Cardiac muscle cell (in vitro differentiated cells and primary cell): ENCODE data around the gene MORN3. TPM values are rescaled to one million over a fixed set of nuclear protein-coding genes. Genes with fewer than 3 reads are reported as not detected.
A peak's percentile ranks its signal among the peaks of the same experiment; 100 is the strongest.

Experiments
- DNase-seq, 2 donors: peaks; one replicate each; pipeline versions ENCODE4 v3.0.0 to v3.0.0-alpha.2; 2010 to 2017; ENCODE audit warnings: low read depth in 1 of 2, low spot score in 1 of 2
- H3K27ac ChIP-seq: fragments of 200-600 bp; sonication (generic); 2 replicates; pipeline ENCODE4 v1.5.1; 2016
- H3K27me3 ChIP-seq: fragments of 200-600 bp; sonication (generic); 2 replicates; pipeline ENCODE4 v1.6.0; 2016; ENCODE audit warnings: control low read depth
- H3K36me3 ChIP-seq: fragments of 200-600 bp; sonication (generic); 2 replicates; pipeline ENCODE4 v1.5.1; 2016; ENCODE audit warnings: control low read depth
- H3K4me1 ChIP-seq: fragments of 200-600 bp; sonication (generic); 2 replicates; pipeline ENCODE4 v1.8.1; 2017; ENCODE audit warnings: low read depth, mild to moderate bottlenecking, mixed run types
- H3K4me3 ChIP-seq: fragments of 200-600 bp; sonication (generic); 2 replicates; pipeline ENCODE4 v1.5.1; 2016; ENCODE audit warnings: mild to moderate bottlenecking
- H3K9me3 ChIP-seq: fragments of 200-600 bp; sonication (generic); 2 replicates; pipeline ENCODE4 v1.5.1; 2017; ENCODE audit warnings: low read depth, mild to moderate bottlenecking, control low read depth
- polyA plus RNA-seq: library from polyadenylated mRNA; unstranded; fragments of >200 nt; fragmentation: Nextera tagmentation; extraction: Ambion mirVana; gene quantifications from 2 replicates; pipeline ENCODE4 v1.2.1, GENCODE V29; 2016
- total RNA-seq: library from RNA; depleted of rRNA; stranded (reverse); fragments of >200 nt; gene quantifications from 2 replicates; pipeline ENCODE4 v1.2.3, GENCODE V29; 2016
- TF ChIP-seq, protein P1 (sequence below): IDR thresholded peaks from 2 replicates; pipeline ENCODE4 v1.5.1; 2012; ENCODE audit warnings: low read depth, mild to moderate bottlenecking, low read length

Gene MORN3
- total and polyA plus RNA-seq, 2 experiments from 2014 or later = 1.1 to 2.8 TPM

DNA sequence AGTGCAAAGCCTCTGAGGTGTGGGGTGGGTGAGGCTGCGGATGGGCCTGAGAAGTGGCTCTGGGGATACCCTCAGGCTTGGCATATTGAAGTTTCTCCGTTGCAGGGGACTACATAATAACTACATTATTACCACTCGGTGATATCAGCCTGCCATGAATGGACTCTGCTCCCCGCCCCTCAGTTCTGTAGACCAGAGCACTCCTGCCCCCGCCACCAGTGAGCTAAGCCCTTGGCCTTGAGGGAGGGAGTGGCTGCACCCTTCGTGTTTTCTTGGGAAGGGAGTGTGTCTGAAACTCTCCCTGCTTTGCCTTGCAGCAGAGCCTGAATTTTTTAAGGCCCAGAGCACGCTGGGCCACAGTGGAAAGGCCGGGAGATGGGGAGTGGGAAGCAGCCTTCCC lies 41.4 kb downstream of the MORN3 start:
- no peak for DNase-seq
- Histone ChIP-seq H3K36me3 (no peaks in the 10 kb centered on the region), H3K27me3 (no peaks in the 10 kb centered on the region), H3K9me3 (no peaks in the 10 kb centered on the region), H3K4me3 (peak overlapping the region; percentile 71), H3K27ac (peak overlapping the region; percentile 88), H3K4me1 (peaks cover 31% of the 10 kb centered on the region)
- TF ChIP-seq, protein P1, sequence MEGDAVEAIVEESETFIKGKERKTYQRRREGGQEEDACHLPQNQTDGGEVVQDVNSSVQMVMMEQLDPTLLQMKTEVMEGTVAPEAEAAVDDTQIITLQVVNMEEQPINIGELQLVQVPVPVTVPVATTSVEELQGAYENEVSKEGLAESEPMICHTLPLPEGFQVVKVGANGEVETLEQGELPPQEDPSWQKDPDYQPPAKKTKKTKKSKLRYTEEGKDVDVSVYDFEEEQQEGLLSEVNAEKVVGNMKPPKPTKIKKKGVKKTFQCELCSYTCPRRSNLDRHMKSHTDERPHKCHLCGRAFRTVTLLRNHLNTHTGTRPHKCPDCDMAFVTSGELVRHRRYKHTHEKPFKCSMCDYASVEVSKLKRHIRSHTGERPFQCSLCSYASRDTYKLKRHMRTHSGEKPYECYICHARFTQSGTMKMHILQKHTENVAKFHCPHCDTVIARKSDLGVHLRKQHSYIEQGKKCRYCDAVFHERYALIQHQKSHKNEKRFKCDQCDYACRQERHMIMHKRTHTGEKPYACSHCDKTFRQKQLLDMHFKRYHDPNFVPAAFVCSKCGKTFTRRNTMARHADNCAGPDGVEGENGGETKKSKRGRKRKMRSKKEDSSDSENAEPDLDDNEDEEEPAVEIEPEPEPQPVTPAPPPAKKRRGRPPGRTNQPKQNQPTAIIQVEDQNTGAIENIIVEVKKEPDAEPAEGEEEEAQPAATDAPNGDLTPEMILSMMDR = no peak

DNA sequence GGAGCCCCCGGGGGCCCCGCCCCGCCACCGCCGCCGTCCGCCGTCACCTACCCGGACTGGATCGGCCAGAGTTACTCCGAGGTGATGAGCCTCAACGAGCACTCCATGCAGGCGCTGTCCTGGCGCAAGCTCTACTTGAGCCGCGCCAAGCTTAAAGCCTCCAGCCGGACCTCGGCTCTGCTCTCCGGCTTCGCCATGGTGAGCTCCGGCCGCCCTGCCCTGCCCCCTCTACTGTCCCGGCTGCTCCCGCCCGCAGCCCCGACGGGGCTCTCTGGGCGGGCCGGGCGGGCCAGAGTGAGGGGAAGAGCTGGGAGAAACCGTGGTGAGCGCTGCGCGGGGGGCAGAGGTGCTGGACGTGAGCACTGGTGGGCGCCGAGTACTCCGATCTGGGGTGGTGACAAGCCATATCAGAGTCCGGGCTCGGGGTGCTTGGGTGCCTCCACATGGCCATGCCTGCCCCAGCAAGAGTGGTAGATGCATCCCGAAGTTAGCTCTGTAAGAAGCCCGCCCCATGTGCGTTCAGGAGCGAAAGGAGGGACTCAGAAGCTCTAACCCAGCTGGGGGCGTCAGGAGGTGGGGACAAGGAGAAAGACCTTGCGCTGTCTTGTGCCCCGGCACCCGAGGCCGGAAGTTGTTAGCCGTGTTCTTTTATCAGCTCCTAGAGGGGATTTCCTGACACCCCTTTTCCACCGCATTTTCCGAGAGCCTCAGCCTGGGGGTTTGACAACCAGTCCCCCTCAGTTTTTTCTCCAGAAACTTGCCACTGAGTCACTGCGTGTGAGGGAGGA lies 42.4 kb downstream of the MORN3 start:
- TF ChIP-seq, protein P1 = no peak
- Histone ChIP-seq H3K27ac (peak overlapping the region; percentile 88), H3K36me3 (no peaks in the 10 kb centered on the region), H3K9me3 (no peaks in the 10 kb centered on the region), H3K4me1 (peaks cover 21% of the 10 kb centered on the region), H3K27me3 (no peaks in the 10 kb centered on the region), H3K4me3 (peak overlapping the region; percentile 71)
- peak; percentile 75 to 79 for DNase-seq

DNA sequence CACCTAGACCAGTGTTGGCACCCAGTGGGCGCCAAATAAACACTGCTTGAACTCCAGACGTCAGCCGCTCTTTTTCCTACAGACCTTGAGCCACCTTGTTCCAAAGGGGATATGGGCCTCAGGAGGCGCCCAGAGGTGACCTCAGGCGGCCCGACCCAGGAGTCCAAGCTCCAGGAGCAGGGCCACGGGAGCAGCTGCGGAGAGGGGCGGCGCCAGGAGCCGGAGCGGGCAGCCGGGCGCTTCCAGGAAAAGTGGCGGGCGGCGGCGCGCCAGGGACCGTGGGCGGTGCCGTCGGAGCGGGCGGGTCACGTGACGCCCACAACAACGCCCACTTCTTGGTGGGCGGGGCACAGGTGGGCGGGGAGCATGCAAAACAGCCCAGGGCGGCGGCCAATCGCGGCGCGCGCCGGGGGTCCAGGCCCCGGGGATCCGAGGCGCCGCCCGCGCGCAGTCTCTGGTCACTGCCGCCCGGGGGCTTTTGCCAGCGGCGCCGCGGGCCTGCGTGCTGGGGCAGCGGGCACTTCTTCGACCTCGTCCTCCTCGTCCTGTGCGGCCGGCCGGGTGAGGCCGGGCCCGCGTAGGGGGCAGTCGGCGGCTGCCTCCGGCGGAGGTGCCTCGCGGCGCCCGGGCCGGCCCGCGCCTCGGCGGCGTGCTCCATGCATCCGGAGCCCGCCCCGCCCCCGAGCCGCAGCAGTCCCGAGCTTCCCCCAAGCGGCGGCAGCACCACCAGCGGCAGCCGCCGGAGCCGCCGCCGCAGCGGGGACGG lies 43.2 kb downstream of the MORN3 start, which contains the start of gene ORAI1:
Gene ORAI1 (plus strand): TSS at position 444 of the 766 bp plus-strand sequence.
- H3K4me1 ChIP-seq = peaks cover 17% of the 10 kb centered on the region
- H3K36me3 ChIP-seq = no peaks in the 10 kb centered on the region
- H3K4me3 ChIP-seq = peak within 1 kb of the TSS; percentile 71
- peak within 1 kb of the TSS; percentile 88 for H3K27ac ChIP-seq
- TF ChIP-seq, protein P1 = no peak
- no peaks in the 10 kb centered on the region for H3K9me3 ChIP-seq
- H3K27me3 ChIP-seq = no peaks in the 10 kb centered on the region
- peak; percentile 97 to 98 for DNase-seq

DNA sequence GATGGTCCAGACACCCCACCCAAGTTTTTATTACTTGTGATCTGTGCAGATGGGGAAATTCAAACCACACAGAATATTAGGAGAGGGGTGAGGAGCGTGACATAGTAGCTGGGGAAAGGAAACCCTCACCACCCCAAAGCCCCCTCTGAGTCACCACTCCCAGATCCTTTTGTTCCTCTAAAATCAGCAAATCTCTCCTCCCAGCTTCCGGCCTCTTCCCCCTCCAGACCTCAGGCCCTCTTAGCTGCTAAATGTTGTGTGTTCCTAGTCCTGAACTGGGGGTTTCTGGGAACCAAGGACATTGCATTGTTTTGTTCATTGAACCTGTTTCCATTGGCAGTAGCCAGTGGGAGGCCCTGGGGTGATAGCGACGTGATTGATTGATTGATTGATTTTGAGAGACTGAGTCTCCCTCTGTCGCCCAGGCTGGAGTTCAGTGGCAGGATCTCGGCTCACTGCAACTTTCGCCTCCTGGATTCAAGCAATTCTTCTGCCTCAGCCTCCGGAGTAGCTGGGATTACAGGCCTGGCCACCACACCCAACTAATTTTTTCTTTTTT lies 49.0 kb downstream of the MORN3 start:
- Histone ChIP-seq H3K27me3 (no peaks in the 10 kb centered on the region), H3K4me1 (no peaks in the 10 kb centered on the region), H3K36me3 (no peaks in the 10 kb centered on the region), H3K4me3 (no peak overlapping the region), H3K9me3 (no peaks in the 10 kb centered on the region), H3K27ac (peak overlapping the region; percentile 51)
- DNase-seq = no peak
- TF ChIP-seq, protein P1 = no peak

DNA sequence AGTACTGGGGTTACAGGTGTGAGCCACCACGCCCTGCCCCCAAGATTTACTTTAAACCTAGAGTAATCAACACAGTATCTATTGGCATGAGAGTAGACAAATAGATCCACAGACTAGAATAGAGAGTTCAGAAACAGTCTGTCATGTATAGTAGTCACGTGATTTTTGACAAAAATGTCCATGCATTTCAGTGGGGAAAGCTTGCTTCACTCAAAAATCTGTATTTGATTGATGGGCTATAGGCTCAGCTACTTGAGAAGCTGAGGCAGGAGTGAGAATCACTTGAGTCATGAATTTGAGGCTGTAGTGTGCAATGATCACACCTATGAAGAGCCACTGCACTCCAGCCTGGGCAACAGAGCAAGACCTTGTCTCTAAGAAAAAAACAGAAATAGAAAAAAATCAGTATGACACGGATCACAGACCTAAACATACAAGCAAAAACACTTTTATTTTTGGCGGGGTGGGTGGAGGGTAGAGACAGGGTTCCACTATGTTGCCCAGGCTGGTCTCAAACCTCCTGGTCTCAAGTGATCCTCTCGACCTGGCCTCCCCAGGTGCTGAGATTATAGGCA lies 50.7 kb downstream of the MORN3 start:
- TF ChIP-seq, protein P1 = no peak

More for the DNA sequence above, 50.7 kb downstream of the MORN3 start:
- H3K36me3 ChIP-seq = no peaks in the 10 kb centered on the region
- no peaks in the 10 kb centered on the region for H3K27me3 ChIP-seq
- DNase-seq = no peak
- no peaks in the 10 kb centered on the region for H3K4me1 ChIP-seq
- no peaks in the 10 kb centered on the region for H3K9me3 ChIP-seq
- H3K4me3 ChIP-seq = no peak overlapping the region
- H3K27ac ChIP-seq = no peak overlapping the region
